Osteoblast (primary cell): ENCODE data around the gene RAB32. TPM values are rescaled to one million over a fixed set of nuclear protein-coding genes. Genes with fewer than 3 reads are reported as not detected.

ENCODE experiments used
- DNase-seq: peaks from one replicate; pipeline ENCODE4 v3.0.0; 2011; ENCODE audit warnings: low spot score, mixed read lengths; ENCODE audit not compliant: insufficient read length; ENCODE audit errors: missing footprints
- H2AFZ ChIP-seq: 2 replicates; pipeline ENCODE4 v1.6.0; 2011; ENCODE audit warnings: mild to moderate bottlenecking, low read length
- H3K27ac ChIP-seq: 2 replicates; pipeline ENCODE4 v1.5.1; 2011; ENCODE audit warnings: mild to moderate bottlenecking, low read depth, low read length, moderate library complexity
- H3K27me3 ChIP-seq: 2 replicates; pipeline ENCODE4 v1.6.0; 2012; ENCODE audit warnings: mild to moderate bottlenecking, control low read depth, inconsistent platforms, low read length, moderate library complexity; ENCODE audit not compliant: insufficient read depth
- H3K36me3 ChIP-seq: 2 replicates; pipeline ENCODE4 v1.5.1; 2011; ENCODE audit warnings: mild to moderate bottlenecking, low read length, control low read depth, moderate library complexity; ENCODE audit not compliant: insufficient read depth
- H3K4me1 ChIP-seq: 2 replicates; pipeline ENCODE4 v1.5.1; 2011; ENCODE audit warnings: mild to moderate bottlenecking, low read length, control low read depth, moderate library complexity; ENCODE audit not compliant: insufficient read depth
- H3K4me2 ChIP-seq: 2 replicates; pipeline ENCODE4 v1.6.0; 2011; ENCODE audit warnings: mild to moderate bottlenecking, low read length; ENCODE audit not compliant: insufficient read depth
- H3K4me3 ChIP-seq: fragments of 200-600 bp; sonication (generic); 3 replicates; pipeline ENCODE4 v1.5.1; 2012; ENCODE audit warnings: mild to moderate bottlenecking, low read length, inconsistent platforms; ENCODE audit not compliant: insufficient read depth
- H3K79me2 ChIP-seq: 2 replicates; pipeline ENCODE4 v1.6.0; 2012; ENCODE audit warnings: mild to moderate bottlenecking, low read length, control low read depth, inconsistent platforms; ENCODE audit not compliant: insufficient read depth
- H3K9me3 ChIP-seq: 2 replicates; pipeline ENCODE4 v1.5.1; 2011; ENCODE audit warnings: low read depth, low read length, control low read depth
- H4K20me1 ChIP-seq: 2 replicates; pipeline ENCODE4 v1.6.0; 2012; ENCODE audit warnings: mild to moderate bottlenecking, low read length, control low read depth; ENCODE audit not compliant: insufficient read depth
- total RNA-seq: library from RNA; depleted of rRNA; stranded (reverse); fragments of >200 nt; gene quantifications from 2 replicates; pipeline ENCODE4 v1.2.3, GENCODE V29; 2012
- TF ChIP-seq, protein P1 (sequence below): IDR thresholded peaks from 2 replicates; pipeline ENCODE4 v1.5.1; 2011; ENCODE audit warnings: mild to moderate bottlenecking, low read depth, low read length, moderate library complexity; ENCODE audit errors: extremely low read depth

RAB32 gene
- total RNA-seq, 1 donor = 115 TPM

DNA sequence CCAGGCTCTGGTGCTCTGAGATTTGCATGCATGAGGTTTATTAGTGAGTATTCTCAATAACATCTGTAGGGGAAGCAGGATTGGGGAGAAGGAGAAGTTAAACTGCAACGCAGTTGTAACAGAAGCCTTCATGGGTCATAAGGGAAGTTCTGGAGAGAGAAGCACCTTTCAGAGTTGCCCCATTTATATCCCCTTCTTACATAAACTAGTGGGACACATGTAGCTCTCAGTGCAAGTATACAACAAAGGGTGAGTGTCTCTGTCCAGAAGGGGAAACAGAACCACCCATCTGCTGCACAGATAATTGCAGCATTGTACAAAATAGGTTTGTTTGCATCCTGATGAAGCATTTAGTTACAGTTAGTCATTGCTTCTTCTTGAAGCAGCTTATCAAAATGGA is 50.9 kb downstream of the RAB32 start:
- no peaks in the 10 kb centered on the region for H3K36me3 ChIP-seq
- TF ChIP-seq, protein P1, sequence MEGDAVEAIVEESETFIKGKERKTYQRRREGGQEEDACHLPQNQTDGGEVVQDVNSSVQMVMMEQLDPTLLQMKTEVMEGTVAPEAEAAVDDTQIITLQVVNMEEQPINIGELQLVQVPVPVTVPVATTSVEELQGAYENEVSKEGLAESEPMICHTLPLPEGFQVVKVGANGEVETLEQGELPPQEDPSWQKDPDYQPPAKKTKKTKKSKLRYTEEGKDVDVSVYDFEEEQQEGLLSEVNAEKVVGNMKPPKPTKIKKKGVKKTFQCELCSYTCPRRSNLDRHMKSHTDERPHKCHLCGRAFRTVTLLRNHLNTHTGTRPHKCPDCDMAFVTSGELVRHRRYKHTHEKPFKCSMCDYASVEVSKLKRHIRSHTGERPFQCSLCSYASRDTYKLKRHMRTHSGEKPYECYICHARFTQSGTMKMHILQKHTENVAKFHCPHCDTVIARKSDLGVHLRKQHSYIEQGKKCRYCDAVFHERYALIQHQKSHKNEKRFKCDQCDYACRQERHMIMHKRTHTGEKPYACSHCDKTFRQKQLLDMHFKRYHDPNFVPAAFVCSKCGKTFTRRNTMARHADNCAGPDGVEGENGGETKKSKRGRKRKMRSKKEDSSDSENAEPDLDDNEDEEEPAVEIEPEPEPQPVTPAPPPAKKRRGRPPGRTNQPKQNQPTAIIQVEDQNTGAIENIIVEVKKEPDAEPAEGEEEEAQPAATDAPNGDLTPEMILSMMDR = no peak

DNA sequence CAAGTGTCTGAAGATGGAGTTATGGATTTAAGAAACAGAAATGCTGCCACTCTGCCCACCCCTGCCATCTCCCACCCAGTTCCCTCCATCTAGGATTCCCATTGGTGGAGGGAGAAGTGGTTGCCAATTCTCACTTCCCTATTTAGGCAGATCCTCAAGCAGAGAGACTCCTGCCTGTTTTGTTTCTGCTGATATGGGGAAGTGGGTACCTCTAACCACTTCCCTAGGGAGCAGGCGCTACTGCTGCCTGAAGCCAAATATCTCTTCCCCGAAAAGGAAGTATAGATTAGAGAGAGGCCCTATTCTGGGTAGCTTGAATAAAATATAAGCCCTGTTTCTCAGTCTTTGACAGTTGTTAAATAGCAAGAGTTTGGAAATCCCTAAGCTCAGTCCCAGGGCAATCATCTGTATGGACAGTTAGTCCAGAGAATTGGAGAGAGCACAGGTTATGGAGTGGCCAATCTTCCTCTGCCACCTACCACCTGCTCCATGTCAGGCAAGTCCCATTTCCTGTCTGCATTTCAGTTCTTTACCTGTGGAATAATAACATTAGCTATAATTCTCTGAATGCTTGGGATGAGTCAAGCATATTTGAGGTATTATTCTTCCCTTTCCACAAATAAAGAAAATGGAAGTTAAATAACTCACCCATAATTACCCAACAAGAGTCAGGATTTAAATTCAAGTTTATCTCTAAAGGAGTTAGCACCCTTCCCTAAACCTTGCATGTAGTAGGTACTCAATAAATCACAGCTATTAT is 52.5 kb downstream of the RAB32 start:
- no peaks in the 10 kb centered on the region for H3K36me3 ChIP-seq
- DNase-seq = no peak

More for the DNA sequence above, 50.9 kb downstream of the RAB32 start:
- no peak overlapping the region for H2AFZ ChIP-seq
- no peaks in the 10 kb centered on the region for H4K20me1 ChIP-seq
- H3K9me3 ChIP-seq = no peaks in the 10 kb centered on the region
- H3K4me1 ChIP-seq = peaks cover 4% of the 10 kb centered on the region
- H3K27ac ChIP-seq = no peak overlapping the region
- H3K27me3 ChIP-seq = no peaks in the 10 kb centered on the region
- H3K79me2 ChIP-seq = no peaks in the 10 kb centered on the region
- H3K4me2 ChIP-seq = no peak overlapping the region
- H3K4me3 ChIP-seq = no peak overlapping the region
- DNase-seq = no peak

DNA sequence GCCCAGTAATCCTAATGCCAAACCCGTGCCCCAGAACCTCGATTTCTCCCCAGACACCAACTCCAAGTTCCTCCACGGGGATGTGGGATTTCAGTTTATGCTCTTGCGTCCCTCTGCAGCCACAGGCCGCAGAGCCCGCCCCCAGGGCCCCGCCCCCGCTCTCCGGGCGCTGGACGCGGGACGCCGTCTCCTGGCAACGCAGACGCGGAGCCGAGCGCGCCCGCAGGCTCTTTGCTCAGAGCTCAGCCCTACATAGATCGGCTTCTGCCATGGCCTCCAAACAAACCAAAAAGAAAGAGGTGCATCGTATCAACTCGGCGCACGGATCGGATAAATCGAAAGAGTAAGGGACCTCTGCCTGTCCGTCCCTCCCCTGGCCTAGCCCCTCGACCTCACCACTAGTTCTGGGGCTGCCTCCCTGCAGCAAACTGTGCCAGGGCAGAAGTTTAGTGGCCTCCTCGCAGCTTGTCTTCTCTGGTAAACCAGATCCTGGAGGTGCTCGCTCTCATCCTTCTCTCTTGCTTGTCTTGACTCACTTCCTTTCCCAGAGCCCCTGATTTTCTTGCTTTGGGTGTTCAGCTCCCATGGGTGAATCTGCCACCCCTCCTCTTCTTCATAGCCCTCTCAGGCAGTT is 55.3 kb downstream of the RAB32 start, which contains the start of gene ADGB:
TSS of gene ADGB (plus strand) at position 201 of the 634 bp plus-strand sequence. CDS start at position 270, 69 bp downstream.
- no peaks in the 10 kb centered on the region for H3K27me3 ChIP-seq
- no peak within 1 kb of the TSS for H3K27ac ChIP-seq
- H4K20me1 ChIP-seq = no peaks in the 10 kb centered on the region
- H2AFZ ChIP-seq = peak within 1 kb of the TSS; percentile 95
- H3K4me1 ChIP-seq = peaks cover 4% of the 10 kb centered on the region
- DNase-seq = peak; percentile 81
- peak within 1 kb of the TSS; percentile 75 for H3K4me3 ChIP-seq
- no peaks in the 10 kb centered on the region for H3K9me3 ChIP-seq
- no peaks in the 10 kb centered on the region for H3K79me2 ChIP-seq
- H3K4me2 ChIP-seq = peak within 1 kb of the TSS; percentile 92
- no peaks in the 10 kb centered on the region for H3K36me3 ChIP-seq
- TF ChIP-seq, protein P1 = no peak

More for the DNA sequence above, 52.5 kb downstream of the RAB32 start:
- TF ChIP-seq, protein P1 = no peak
- H3K9me3 ChIP-seq = no peaks in the 10 kb centered on the region
- H3K4me3 ChIP-seq = no peak overlapping the region
- no peak overlapping the region for H3K4me2 ChIP-seq
- no peaks in the 10 kb centered on the region for H3K27me3 ChIP-seq
- H2AFZ ChIP-seq = no peak overlapping the region
- no peaks in the 10 kb centered on the region for H3K79me2 ChIP-seq
- H4K20me1 ChIP-seq = no peaks in the 10 kb centered on the region
- no peak overlapping the region for H3K27ac ChIP-seq
- peaks cover 4% of the 10 kb centered on the region for H3K4me1 ChIP-seq

DNA sequence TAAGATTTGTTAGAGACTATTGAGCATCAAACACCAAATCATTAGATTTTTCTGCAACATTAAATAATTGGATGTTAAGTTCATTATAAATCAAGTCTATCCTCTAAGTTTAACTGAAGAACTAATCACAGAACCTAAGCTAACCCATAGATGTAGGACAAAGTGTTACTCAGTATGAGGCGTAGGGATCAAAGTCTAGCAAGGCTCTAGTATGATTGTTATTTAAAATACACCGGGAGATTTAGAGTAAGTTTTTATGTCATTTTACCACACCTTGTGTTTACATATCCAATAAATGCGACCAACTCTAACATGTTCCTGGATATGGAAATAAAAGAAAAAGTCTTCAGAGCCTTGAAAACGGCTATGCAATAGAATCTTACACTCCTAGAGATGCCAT is 57.7 kb downstream of the RAB32 start:
- no peaks in the 10 kb centered on the region for H3K9me3 ChIP-seq
- peaks cover 4% of the 10 kb centered on the region for H3K4me1 ChIP-seq
- no peak overlapping the region for H3K27ac ChIP-seq
- H3K4me2 ChIP-seq = no peak overlapping the region
- no peak overlapping the region for H2AFZ ChIP-seq
- H3K27me3 ChIP-seq = no peaks in the 10 kb centered on the region
- TF ChIP-seq, protein P1 = no peak
- no peak overlapping the region for H3K4me3 ChIP-seq
- no peaks in the 10 kb centered on the region for H3K79me2 ChIP-seq
- no peak for DNase-seq
- H3K36me3 ChIP-seq = no peaks in the 10 kb centered on the region
- no peaks in the 10 kb centered on the region for H4K20me1 ChIP-seq
